Measurements from ENCODE around the gene MAP3K6. TPM values are rescaled to one million over a fixed set of nuclear protein-coding genes. Genes with fewer than 3 reads are reported as not detected.

The MAP3K6 gene
- total RNA-seq, 4 donors from 2014 or later, result 85.0 to 140 (median 100) TPM

DNA sequence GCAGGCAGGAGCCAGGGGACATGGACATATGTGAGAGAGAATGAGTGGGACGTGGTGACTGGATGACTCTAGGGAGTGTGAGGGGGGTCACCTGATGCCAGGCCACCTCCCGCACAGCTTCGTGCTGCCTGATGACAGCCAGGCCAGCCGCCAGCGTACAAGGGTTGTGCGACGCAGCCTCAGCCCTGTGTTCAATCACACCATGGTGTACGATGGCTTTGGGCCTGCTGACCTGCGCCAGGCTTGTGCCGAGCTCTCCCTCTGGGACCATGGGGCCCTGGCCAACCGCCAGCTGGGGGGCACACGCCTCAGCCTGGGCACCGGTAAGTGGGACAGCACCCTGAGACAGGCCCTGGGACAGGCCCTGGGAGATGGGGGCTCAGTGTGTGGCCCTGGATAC, 13.6 kb downstream of the MAP3K6 start:
- intact Hi-C loops (cut with DNase I; ENCODE audit: low total_unique reads), result no loop called here
- H3K4me3 ChIP-seq (ENCODE audit: low read depth, poor library complexity, severe bottlenecking), result no peak overlapping the region
- 82 to 91% methylated on average over 13 of the region's 13 CpGs for WGBS, 2 donors
- TF ChIP-seq, protein P1, sequence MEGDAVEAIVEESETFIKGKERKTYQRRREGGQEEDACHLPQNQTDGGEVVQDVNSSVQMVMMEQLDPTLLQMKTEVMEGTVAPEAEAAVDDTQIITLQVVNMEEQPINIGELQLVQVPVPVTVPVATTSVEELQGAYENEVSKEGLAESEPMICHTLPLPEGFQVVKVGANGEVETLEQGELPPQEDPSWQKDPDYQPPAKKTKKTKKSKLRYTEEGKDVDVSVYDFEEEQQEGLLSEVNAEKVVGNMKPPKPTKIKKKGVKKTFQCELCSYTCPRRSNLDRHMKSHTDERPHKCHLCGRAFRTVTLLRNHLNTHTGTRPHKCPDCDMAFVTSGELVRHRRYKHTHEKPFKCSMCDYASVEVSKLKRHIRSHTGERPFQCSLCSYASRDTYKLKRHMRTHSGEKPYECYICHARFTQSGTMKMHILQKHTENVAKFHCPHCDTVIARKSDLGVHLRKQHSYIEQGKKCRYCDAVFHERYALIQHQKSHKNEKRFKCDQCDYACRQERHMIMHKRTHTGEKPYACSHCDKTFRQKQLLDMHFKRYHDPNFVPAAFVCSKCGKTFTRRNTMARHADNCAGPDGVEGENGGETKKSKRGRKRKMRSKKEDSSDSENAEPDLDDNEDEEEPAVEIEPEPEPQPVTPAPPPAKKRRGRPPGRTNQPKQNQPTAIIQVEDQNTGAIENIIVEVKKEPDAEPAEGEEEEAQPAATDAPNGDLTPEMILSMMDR (IDR thresholded peaks at IDR 0.05), result no peak
- no peak for TF ChIP-seq POLR2A (IDR thresholded peaks at IDR 0.05)
- no peak for DNase-seq (ENCODE audit: low spot score in 2 of 2)

DNA sequence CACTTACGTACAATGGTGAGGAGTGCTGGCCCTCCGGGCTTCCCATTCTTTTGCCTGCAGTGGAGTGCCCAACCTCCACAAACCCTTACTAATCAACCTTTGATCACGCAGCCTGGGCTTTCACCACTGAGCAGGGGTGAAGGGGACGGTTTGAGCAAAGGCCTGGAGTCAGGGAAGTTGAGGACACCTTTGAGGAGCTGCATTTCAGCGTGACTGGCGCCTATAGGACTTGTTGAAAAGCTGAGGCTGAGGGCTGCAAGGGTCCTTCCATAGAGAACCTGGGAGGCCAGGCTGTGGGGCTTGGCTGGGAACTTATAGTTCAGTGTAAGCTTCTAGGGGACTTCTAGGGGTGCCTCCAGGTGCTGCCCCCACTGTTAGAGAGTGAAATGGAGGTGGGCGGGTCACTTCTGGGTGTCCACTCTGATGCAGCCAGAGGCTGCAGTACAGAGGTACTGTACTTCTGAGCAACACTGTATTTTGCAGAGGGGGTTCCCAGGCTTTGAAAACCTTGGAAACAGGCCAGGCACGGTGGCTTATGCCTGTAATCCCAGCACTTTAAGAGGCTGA, 15.1 kb downstream of the MAP3K6 start:
- no peak overlapping the region for H3K4me3 ChIP-seq (ENCODE audit: low read depth, poor library complexity, severe bottlenecking)
- no peak for TF ChIP-seq POLR2A (IDR thresholded peaks at IDR 0.05)
- TF ChIP-seq, protein P1 (IDR thresholded peaks at IDR 0.05), result no peak
- DNase-seq (ENCODE audit: low spot score in 2 of 2), result no peak
- WGBS, 2 donors, result 46 to 64% methylated on average over 8 of the region's 8 CpGs
- intact Hi-C loops (cut with DNase I; ENCODE audit: low total_unique reads), result no loop called here

DNA sequence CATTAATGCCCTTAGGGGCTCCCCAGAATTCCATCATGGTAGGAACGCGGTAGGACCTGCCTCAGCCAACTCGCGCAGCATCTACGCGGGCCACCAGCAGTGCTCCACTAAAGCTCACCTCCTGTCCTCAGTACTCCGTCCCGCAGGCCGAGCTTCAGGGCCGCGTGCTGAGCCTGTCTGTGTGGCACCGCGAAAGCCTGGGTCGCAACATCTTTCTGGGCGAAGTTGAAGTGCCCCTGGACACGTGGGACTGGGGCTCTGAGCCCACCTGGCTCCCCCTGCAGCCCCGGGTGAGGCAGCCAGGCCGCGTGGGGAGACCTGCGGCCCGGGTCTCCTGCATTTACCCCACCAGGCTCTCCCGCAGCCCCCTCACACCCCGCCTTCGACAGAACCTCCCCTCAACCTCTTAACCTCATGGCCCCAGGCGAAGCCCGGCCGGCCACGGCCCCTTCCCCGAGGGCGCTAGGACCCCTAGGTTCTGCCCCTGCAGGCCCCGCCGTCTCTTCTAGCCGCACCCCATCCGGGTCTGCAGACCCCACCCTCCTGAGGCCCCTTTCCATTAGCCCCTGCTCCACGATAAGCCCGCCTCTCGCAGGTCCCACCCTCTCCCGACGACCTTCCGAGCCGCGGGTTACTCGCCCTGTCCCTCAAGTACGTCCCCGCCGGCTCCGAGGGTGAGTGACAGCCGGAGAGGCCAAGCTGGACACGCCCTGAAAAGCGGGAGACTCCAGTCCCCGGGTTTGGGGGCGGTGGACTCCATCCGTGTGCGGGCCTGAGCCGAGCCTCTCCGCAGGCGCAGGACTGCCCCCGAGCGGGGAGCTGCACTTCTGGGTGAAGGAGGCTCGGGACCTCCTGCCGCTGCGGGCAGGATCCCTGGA, 15.9 kb downstream of the MAP3K6 start:
- WGBS, 2 donors, result 49 to 56% methylated on average over 43 to 60 of the region's 62 CpGs
- intact Hi-C loops (cut with DNase I; ENCODE audit: low total_unique reads), result no loop called here
- DNase-seq (ENCODE audit: low spot score in 2 of 2), result no peak
- H3K4me3 ChIP-seq (ENCODE audit: low read depth, poor library complexity, severe bottlenecking), result no peak overlapping the region
- TF ChIP-seq POLR2A (IDR thresholded peaks at IDR 0.05), result no peak
- TF ChIP-seq, protein P1 (IDR thresholded peaks at IDR 0.05), result no peak

- no peak for TF ChIP-seq POLR2A (IDR thresholded peaks at IDR 0.05)
- TF ChIP-seq, protein P1 (IDR thresholded peaks at IDR 0.05), result no peak
- 25 to 63% methylated on average over 30 to 84 of the region's 84 CpGs for WGBS, 2 donors
- DNase-seq (ENCODE audit: low spot score in 2 of 2), result peak in 1 of 2 donors; percentile 92
- no peak overlapping the region for H3K4me3 ChIP-seq (ENCODE audit: low read depth, poor library complexity, severe bottlenecking)
- intact Hi-C loops (cut with DNase I; ENCODE audit: low total_unique reads), result no loop called here
Measured at GRCh38 chr1:27349784-27350662, 16.7 kb downstream of the MAP3K6 start.

GRCh38 chr1:27348861-27349783, 17.6 kb downstream of the MAP3K6 start:
- WGBS, 2 donors, result 20 to 30% methylated on average over 39 to 48 of the region's 51 CpGs
- H3K4me3 ChIP-seq (ENCODE audit: low read depth, poor library complexity, severe bottlenecking), result no peak overlapping the region
- intact Hi-C loops (cut with DNase I; ENCODE audit: low total_unique reads), result no loop called here
- no peak for TF ChIP-seq POLR2A (IDR thresholded peaks at IDR 0.05)
- TF ChIP-seq, protein P1 (IDR thresholded peaks at IDR 0.05), result no peak
- DNase-seq (ENCODE audit: low spot score in 2 of 2), result no peak

All from lower leg skin (tissue), 4 donors.